RWPE1 (cell line): ENCODE results near the gene ASMTL.
A peak's percentile ranks its signal among the peaks of the same experiment; 100 is the strongest.

Experiments used
- CTCF ChIA-PET: fragments of 350-600 bp; sonication (Branson Sonifier 250); formaldehyde crosslinking; extraction: SDS; loops from one replicate; lab custom pipeline; 2021; lab: Yijun Ruan, JAX
- POLR2A ChIA-PET: fragments of 400-600 bp; formaldehyde crosslinking; extraction: SDS; loops from one replicate; lab custom pipeline; 2020; ENCODE audit warnings: antibody characterized with exemption; ENCODE audit not compliant: low non-redundant PET; lab: Yijun Ruan, JAX
- DNase-seq: peaks from one replicate; pipeline ENCODE4 v3.0.0; 2012; ENCODE audit warnings: low spot score
- H3K27ac ChIP-seq: fragments of 450-650 bp; 2 replicates; pipeline ENCODE4 v1.5.1; 2017
- CTCF ChIP-seq: fragments of 450-650 bp; conservative IDR thresholded peaks from 2 replicates; pipeline ENCODE4 v1.5.1; 2017; ENCODE audit warnings: low read depth, mild to moderate bottlenecking

ASMTL gene

GRCh38 chrX:1421433-1422134 is 31.1 kb downstream of the ASMTL start:
- no peak for TF ChIP-seq CTCF
- POLR2A ChIA-PET: no interaction called here
- DNase-seq: no peak
- CTCF ChIA-PET: no interaction called here
- peak overlapping the region; percentile 26; the same call in 1 of the 2 replicates for H3K27ac ChIP-seq

DNA sequence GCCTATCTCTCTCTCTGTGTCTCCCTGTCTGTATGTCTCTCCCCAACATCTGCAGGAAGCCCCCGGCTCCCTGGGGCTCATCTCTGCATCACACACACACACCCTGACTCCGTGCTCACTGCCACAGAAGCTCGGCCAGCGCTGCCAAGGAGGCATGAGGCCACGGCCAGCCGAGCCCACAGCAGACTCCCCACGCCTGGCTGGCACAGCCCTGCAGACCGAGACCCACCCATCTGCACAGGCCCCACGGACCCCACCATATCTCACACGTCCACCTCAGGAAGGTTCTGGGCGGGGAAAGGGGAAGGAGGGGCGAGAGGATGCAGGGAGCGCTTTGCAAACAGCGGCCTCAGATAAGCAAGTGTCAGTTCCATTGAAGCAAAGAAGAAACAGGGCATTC is 32.3 kb downstream of the ASMTL start:
- POLR2A ChIA-PET: no interaction called here
- peak overlapping the region; percentile 26; the same call in 1 of the 2 replicates for H3K27ac ChIP-seq
- CTCF ChIA-PET: no interaction called here
- no peak for DNase-seq
- no peak for TF ChIP-seq CTCF

- no peak for TF ChIP-seq CTCF
- CTCF ChIA-PET: no interaction called here
- DNase-seq: no peak
- H3K27ac ChIP-seq: peak overlapping the region; percentile 36
- POLR2A ChIA-PET: no interaction called here
Measured at GRCh38 chrX:1419545-1420355, 33.0 kb downstream of the ASMTL start.

DNA sequence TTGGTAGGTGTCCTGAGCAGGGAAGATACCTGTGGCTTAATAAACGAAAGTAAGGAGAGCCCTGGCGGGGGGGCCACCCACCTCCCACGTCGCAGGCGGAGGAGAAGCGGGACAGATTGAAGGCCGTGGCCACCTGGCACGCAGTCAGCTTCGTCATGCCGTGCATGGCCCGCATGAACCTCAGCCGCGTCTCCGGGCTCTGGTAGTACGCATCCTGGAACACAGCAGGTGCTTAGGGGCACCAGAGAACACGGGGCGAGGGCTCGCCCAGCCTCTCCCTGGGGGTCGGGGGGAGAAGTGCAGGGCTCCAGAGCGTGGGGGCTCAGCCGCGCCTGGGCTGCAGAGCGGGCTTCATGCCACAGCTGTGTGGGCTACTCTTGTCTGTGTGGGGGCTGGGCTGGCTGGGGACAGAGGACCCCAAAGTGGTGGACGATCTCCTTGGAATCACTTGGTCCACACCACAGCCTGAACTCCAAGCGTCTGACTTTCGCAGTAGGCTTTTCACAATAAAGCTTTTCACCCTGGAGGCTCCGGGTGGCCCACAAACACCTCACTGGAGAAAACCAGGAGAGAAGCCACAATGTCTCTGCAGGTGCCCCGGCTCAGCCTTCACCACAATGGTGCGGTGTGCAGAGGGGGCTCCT is 33.7 kb downstream of the ASMTL start:
- TF ChIP-seq CTCF: no peak

GRCh38 chrX:1417921-1418771 is 34.6 kb downstream of the ASMTL start:
- no peak for TF ChIP-seq CTCF

More for the DNA sequence above, 33.7 kb downstream of the ASMTL start:
- peak overlapping the region; percentile 36 for H3K27ac ChIP-seq
- DNase-seq: no peak
- POLR2A ChIA-PET: no interaction called here
- CTCF ChIA-PET: no interaction called here

More at GRCh38 chrX:1417921-1418771, 34.6 kb downstream of the ASMTL start:
- no peak for DNase-seq
- POLR2A ChIA-PET: no interaction called here
- CTCF ChIA-PET: no interaction called here
- peak overlapping the region; percentile 36 for H3K27ac ChIP-seq
